Trophoblast cell (in vitro differentiated cells and primary cell): ENCODE results near the gene KIF26A.

ENCODE experiments used
- DNase-seq, 2 donors: peaks; one replicate each; pipeline ENCODE4 v3.0.0-alpha.2; 2016
- H2AFZ ChIP-seq: 2 replicates; pipeline ENCODE4 v1.6.1; 2013; ENCODE audit warnings: low read length, moderate library complexity, mild to moderate bottlenecking; ENCODE audit not compliant: insufficient read depth, poor library complexity
- H2AK5ac ChIP-seq: 2 replicates; pipeline ENCODE4 v1.6.1; 2013; ENCODE audit warnings: mild to moderate bottlenecking, low read length
- H2BK120ac ChIP-seq: 2 replicates; pipeline ENCODE4 v1.6.1; 2013; ENCODE audit warnings: low read length, mild to moderate bottlenecking, moderate library complexity; ENCODE audit not compliant: insufficient read depth, poor library complexity
- H2BK12ac ChIP-seq: 2 replicates; pipeline ENCODE4 v1.6.1; 2013; ENCODE audit warnings: mild to moderate bottlenecking, low read length, moderate library complexity
- H2BK5ac ChIP-seq: 2 replicates; pipeline ENCODE4 v1.6.1; 2013; ENCODE audit warnings: low read length, low read depth, moderate library complexity, mild to moderate bottlenecking; ENCODE audit not compliant: poor library complexity
- H3K14ac ChIP-seq: 2 replicates; pipeline ENCODE4 v1.6.1; 2013; ENCODE audit warnings: mild to moderate bottlenecking, low read length
- H3K18ac ChIP-seq: 2 replicates; pipeline ENCODE4 v1.6.1; 2013; ENCODE audit warnings: mild to moderate bottlenecking, low read length
- H3K23ac ChIP-seq: 2 replicates; pipeline ENCODE4 v1.6.1; 2013; ENCODE audit warnings: low read length
- H3K27ac ChIP-seq: 2 replicates; pipeline ENCODE4 v1.5.1; 2013; ENCODE audit warnings: low read depth, mild to moderate bottlenecking, inconsistent platforms, low read length, moderate library complexity
- H3K27me3 ChIP-seq: 2 replicates; pipeline ENCODE4 v1.6.1; 2013; ENCODE audit warnings: inconsistent platforms, mild to moderate bottlenecking, low read length, moderate library complexity; ENCODE audit not compliant: insufficient read depth
- H3K36me3 ChIP-seq, 2 experiments: 1 replicate in 1 of 2; 2 replicates in 1 of 2; pipeline ENCODE4 v1.6.1; 2013; ENCODE audit warnings: low read length in 2 of 2, mild to moderate bottlenecking in 2 of 2, moderate library complexity in 1 of 2; ENCODE audit not compliant: insufficient read depth in 2 of 2, control insufficient read depth in 1 of 2
- H3K4ac ChIP-seq: 2 replicates; pipeline ENCODE4 v1.6.1; 2013; ENCODE audit warnings: low read depth, mild to moderate bottlenecking, low read length, moderate library complexity
- H3K4me1 ChIP-seq, 2 experiments: 1 replicate in 1 of 2; 2 replicates in 1 of 2; pipeline ENCODE4 v1.6.1; 2013; ENCODE audit warnings: low read length in 2 of 2, mild to moderate bottlenecking in 2 of 2, moderate library complexity in 1 of 2; ENCODE audit not compliant: insufficient read depth in 2 of 2, control insufficient read depth in 1 of 2
- H3K4me2 ChIP-seq: 2 replicates; pipeline ENCODE4 v1.6.1; 2013; ENCODE audit warnings: inconsistent platforms, mild to moderate bottlenecking, low read length, moderate library complexity
- H3K4me3 ChIP-seq: 2 replicates; pipeline ENCODE4 v1.5.1; 2013; ENCODE audit warnings: mild to moderate bottlenecking, low read depth, low read length, inconsistent platforms
- H3K79me1 ChIP-seq: one replicate; pipeline ENCODE4 v1.6.1; 2013; ENCODE audit warnings: low read length
- H3K79me2 ChIP-seq: 2 replicates; pipeline ENCODE4 v1.6.1; 2013; ENCODE audit warnings: low read length, mild to moderate bottlenecking; ENCODE audit not compliant: control insufficient read depth, insufficient read depth, poor library complexity
- H3K9ac ChIP-seq: 2 replicates; pipeline ENCODE4 v1.6.1; 2013; ENCODE audit warnings: mild to moderate bottlenecking, low read length
- H3K9me3 ChIP-seq: 2 replicates; pipeline ENCODE4 v1.6.1; 2013; ENCODE audit warnings: low read depth, mild to moderate bottlenecking, control low read depth, inconsistent platforms, low read length; ENCODE audit not compliant: insufficient read depth
- H4K12ac ChIP-seq: 2 replicates; pipeline ENCODE4 v1.6.1; 2013; ENCODE audit warnings: low read depth, mild to moderate bottlenecking, low read length, moderate library complexity
- H4K8ac ChIP-seq: 2 replicates; pipeline ENCODE4 v1.6.1; 2013; ENCODE audit warnings: low read depth, mild to moderate bottlenecking, low read length, moderate library complexity
- H4K91ac ChIP-seq: one replicate; pipeline ENCODE4 v1.6.1; 2013; ENCODE audit warnings: low read depth, mild to moderate bottlenecking, low read length, moderate library complexity
- WGBS: extraction: QIAGEN DNeasy Blood & Tissue Kit; methylation state at CpG from one replicate; pipeline ENCODE4 v1.1.7; 2013; ENCODE audit warnings: missing lambda C conversion rate; ENCODE audit not compliant: insufficient read length, insufficient coverage; ENCODE audit errors: extremely low coverage; 5-methylcytosine and 5-hydroxymethylcytosine counted together

Gene KIF26A

GRCh38 chr14:104209985-104210816 is 71.8 kb downstream of the KIF26A start:
- no peak overlapping the region for H3K4me2 ChIP-seq
- no peaks in the 10 kb centered on the region for H3K36me3 ChIP-seq
- H2BK120ac ChIP-seq, result no peak overlapping the region
- H2AFZ ChIP-seq, result no peak overlapping the region
- peaks cover 6% of the 10 kb centered on the region for H3K9me3 ChIP-seq
- H3K4me1 ChIP-seq, result no peaks in the 10 kb centered on the region
- no peak overlapping the region for H2BK5ac ChIP-seq
- no peak overlapping the region for H3K9ac ChIP-seq
- H3K18ac ChIP-seq, result no peak overlapping the region
- WGBS, result no CpG with 5 or more reads among the region's 21 CpGs
- DNase-seq, result no peak
- H3K14ac ChIP-seq, result no peak overlapping the region
- H3K4ac ChIP-seq, result no peak overlapping the region
- no peak overlapping the region for H2AK5ac ChIP-seq
- H3K79me2 ChIP-seq, result no peaks in the 10 kb centered on the region
- H4K91ac ChIP-seq, result no peak overlapping the region
- no peak overlapping the region for H3K4me3 ChIP-seq
- H3K79me1 ChIP-seq, result no peaks in the 10 kb centered on the region
- H3K23ac ChIP-seq, result no peak overlapping the region
- H3K27me3 ChIP-seq, result no peaks in the 10 kb centered on the region
- no peak overlapping the region for H4K8ac ChIP-seq
- H4K12ac ChIP-seq, result no peak overlapping the region
- no peak overlapping the region for H3K27ac ChIP-seq
- no peak overlapping the region for H2BK12ac ChIP-seq

- no peak overlapping the region for H2BK12ac ChIP-seq
- H3K27ac ChIP-seq, result no peak overlapping the region
- H3K79me1 ChIP-seq, result no peaks in the 10 kb centered on the region
- H3K27me3 ChIP-seq, result no peaks in the 10 kb centered on the region
- H3K9me3 ChIP-seq, result peaks cover 8% of the 10 kb centered on the region
- no peak overlapping the region for H4K91ac ChIP-seq
- H3K14ac ChIP-seq, result no peak overlapping the region
- H3K9ac ChIP-seq, result no peak overlapping the region
- H3K36me3 ChIP-seq, result no peaks in the 10 kb centered on the region
- no peak overlapping the region for H2BK5ac ChIP-seq
- H4K8ac ChIP-seq, result no peak overlapping the region
- H3K23ac ChIP-seq, result no peak overlapping the region
- H2BK120ac ChIP-seq, result no peak overlapping the region
- WGBS, result no CpG with 5 or more reads among the region's 11 CpGs
- H3K79me2 ChIP-seq, result no peaks in the 10 kb centered on the region
- no peak overlapping the region for H2AK5ac ChIP-seq
- H3K4me1 ChIP-seq, result no peaks in the 10 kb centered on the region
- H3K4me2 ChIP-seq, result no peak overlapping the region
- H3K4ac ChIP-seq, result no peak overlapping the region
- no peak overlapping the region for H3K4me3 ChIP-seq
- DNase-seq, result no peak
- no peak overlapping the region for H3K18ac ChIP-seq
- no peak overlapping the region for H2AFZ ChIP-seq
- H4K12ac ChIP-seq, result no peak overlapping the region
Observed at GRCh38 chr14:104210817-104211195, 72.4 kb downstream of the KIF26A start.

GRCh38 chr14:104211215-104211614 is 72.8 kb downstream of the KIF26A start:
- Histone ChIP-seq H3K9ac (no peak overlapping the region), H3K14ac (no peak overlapping the region), H3K4me1 (no peaks in the 10 kb centered on the region), H3K18ac (no peak overlapping the region), H4K91ac (no peak overlapping the region), H3K4ac (no peak overlapping the region), H3K36me3 (no peaks in the 10 kb centered on the region), H2BK5ac (no peak overlapping the region), H2BK12ac (no peak overlapping the region), H3K4me2 (no peak overlapping the region), H3K79me2 (no peaks in the 10 kb centered on the region), H2AK5ac (no peak overlapping the region), H2BK120ac (no peak overlapping the region), H4K8ac (no peak overlapping the region), H4K12ac (no peak overlapping the region), H2AFZ (no peak overlapping the region), H3K27ac (no peak overlapping the region), H3K79me1 (no peaks in the 10 kb centered on the region), H3K4me3 (no peak overlapping the region), H3K23ac (no peak overlapping the region), H3K9me3 (peaks cover 8% of the 10 kb centered on the region), H3K27me3 (no peaks in the 10 kb centered on the region)
- no peak for DNase-seq
- no CpG with 5 or more reads among the region's 13 CpGs for WGBS

- no peak overlapping the region for H2BK120ac ChIP-seq
- H3K27me3 ChIP-seq, result no peaks in the 10 kb centered on the region
- no peak overlapping the region for H3K23ac ChIP-seq
- H4K12ac ChIP-seq, result no peak overlapping the region
- no peak overlapping the region for H2BK12ac ChIP-seq
- H3K9me3 ChIP-seq, result peaks cover 8% of the 10 kb centered on the region
- H3K18ac ChIP-seq, result no peak overlapping the region
- H3K14ac ChIP-seq, result no peak overlapping the region
- no peak overlapping the region for H2BK5ac ChIP-seq
- no peak overlapping the region for H2AK5ac ChIP-seq
- H2AFZ ChIP-seq, result no peak overlapping the region
- WGBS, result no CpG with 5 or more reads among the region's 9 CpGs
- no peaks in the 10 kb centered on the region for H3K4me1 ChIP-seq
- no peaks in the 10 kb centered on the region for H3K79me2 ChIP-seq
- H3K36me3 ChIP-seq, result no peaks in the 10 kb centered on the region
- no peak overlapping the region for H4K91ac ChIP-seq
- no peak for DNase-seq
- H3K4ac ChIP-seq, result no peak overlapping the region
- no peak overlapping the region for H4K8ac ChIP-seq
- H3K4me3 ChIP-seq, result no peak overlapping the region
- no peaks in the 10 kb centered on the region for H3K79me1 ChIP-seq
- H3K27ac ChIP-seq, result no peak overlapping the region
- no peak overlapping the region for H3K9ac ChIP-seq
- H3K4me2 ChIP-seq, result no peak overlapping the region
Observed at GRCh38 chr14:104211741-104212140, 73.4 kb downstream of the KIF26A start.
